PC-9 (cell line): ENCODE measurements around the gene WDR18. TPM values are rescaled to one million over a fixed set of nuclear protein-coding genes. Genes with fewer than 3 reads are reported as not detected.

Experiments
- BruUV-seq: library from RNA; stranded (reverse); fragments of 400-500 nt; replicated peaks from 2 replicates; lab custom pipeline; 2021; lab: Mats Ljungman, UMichigan
- CTCF ChIA-PET: fragments of 300-600 bp; sonication (Branson Sonifier 250); formaldehyde crosslinking; loops from one replicate; lab custom pipeline; 2022; ENCODE audit warnings: antibody characterized with exemption; lab: Charles Lee
- POLR2A ChIA-PET: fragments of 300-600 bp; sonication (Branson Sonifier 250); formaldehyde crosslinking; loops from one replicate; lab custom pipeline; 2022; ENCODE audit warnings: antibody characterized with exemption; ENCODE audit not compliant: unreplicated experiment; lab: Charles Lee
- DNase-seq, 2 experiments: peaks; one replicate each; pipeline versions ENCODE4 v3.0.0 to v3.0.0-alpha.2; 2015 to 2022; ENCODE audit warnings: mixed read lengths in 1 of 2
- H2AFZ ChIP-seq: fragments of 200-600 bp; sonication (generic); 2 replicates; pipeline ENCODE4 v1.8.1; 2017; ENCODE audit warnings: antibody characterized with exemption
- H3F3A ChIP-seq: fragments of 200-600 bp; sonication (generic); 2 replicates; pipeline ENCODE4 v1.8.1; 2017; ENCODE audit warnings: antibody characterized with exemption, mild to moderate bottlenecking, low read depth; ENCODE audit not compliant: insufficient read depth
- H3K27ac ChIP-seq: fragments of 200-600 bp; sonication (generic); 2 replicates; pipeline ENCODE4 v1.6.1; 2016; ENCODE audit warnings: mixed run types
- H3K27me3 ChIP-seq: fragments of 200-600 bp; sonication (generic); 2 replicates; pipeline ENCODE4 v1.6.1; 2016; ENCODE audit warnings: low read depth, mixed run types; ENCODE audit not compliant: insufficient read depth
- H3K36me3 ChIP-seq: fragments of 200-600 bp; sonication (generic); 2 replicates; pipeline ENCODE4 v1.6.1; 2016; ENCODE audit warnings: low read depth, mixed run types
- H3K4me1 ChIP-seq: fragments of 200-600 bp; sonication (generic); replicated peaks from 2 replicates; pipeline ENCODE4 v1.6.1; 2016; ENCODE audit warnings: mixed run types; ENCODE audit not compliant: insufficient read depth
- H3K4me2 ChIP-seq: fragments of 200-600 bp; sonication (generic); 2 replicates; pipeline ENCODE4 v1.6.1; 2017; ENCODE audit warnings: mixed run types
- H3K4me3 ChIP-seq: fragments of 200-600 bp; sonication (generic); 2 replicates; pipeline ENCODE4 v1.6.1; 2016; ENCODE audit warnings: mixed run types
- H3K79me2 ChIP-seq: fragments of 200-600 bp; sonication (generic); 2 replicates; pipeline ENCODE4 v1.6.1; 2017; ENCODE audit warnings: low read depth, mixed run types
- H3K9me2 ChIP-seq: fragments of 200-600 bp; sonication (generic); 2 replicates; pipeline ENCODE4 v1.8.1; 2017; ENCODE audit warnings: mild to moderate bottlenecking; ENCODE audit not compliant: insufficient read depth
- H3K9me3 ChIP-seq: fragments of 200-600 bp; sonication (generic); 2 replicates; pipeline ENCODE4 v1.8.1; 2016; ENCODE audit warnings: low read depth; ENCODE audit not compliant: insufficient read depth
- H4K20me1 ChIP-seq: fragments of 200-600 bp; sonication (generic); 2 replicates; pipeline ENCODE4 v1.8.1; 2017; ENCODE audit not compliant: insufficient read depth
- EZH2 ChIP-seq: fragments of 200-600 bp; sonication (generic); IDR thresholded peaks from 2 replicates; pipeline ENCODE4 v1.8.0; 2017; ENCODE audit warnings: antibody characterized with exemption, low read depth
- intact Hi-C: fragments of 100-400 bp; cut with micrococcal nuclease; formaldehyde crosslinking; loops from one replicate; pipeline ENCODE4 v1.10.0; 2022; ENCODE audit not compliant: unreplicated experiment
- total RNA-seq: library from RNA; stranded (reverse); gene quantifications from 2 replicates; pipeline ENCODE4 v1.2.3, GENCODE V29; 2021
- TF ChIP-seq, protein P1 (sequence below): fragments of 200-600 bp; sonication (generic); conservative IDR thresholded peaks from 2 replicates; pipeline ENCODE4 v1.6.1; 2017; ENCODE audit warnings: mixed run types, antibody characterized with exemption, mild to moderate bottlenecking, moderate library complexity

WDR18 gene
- total RNA-seq, 1 experiment from 2014 or later, result 61.5 TPM

DNA sequence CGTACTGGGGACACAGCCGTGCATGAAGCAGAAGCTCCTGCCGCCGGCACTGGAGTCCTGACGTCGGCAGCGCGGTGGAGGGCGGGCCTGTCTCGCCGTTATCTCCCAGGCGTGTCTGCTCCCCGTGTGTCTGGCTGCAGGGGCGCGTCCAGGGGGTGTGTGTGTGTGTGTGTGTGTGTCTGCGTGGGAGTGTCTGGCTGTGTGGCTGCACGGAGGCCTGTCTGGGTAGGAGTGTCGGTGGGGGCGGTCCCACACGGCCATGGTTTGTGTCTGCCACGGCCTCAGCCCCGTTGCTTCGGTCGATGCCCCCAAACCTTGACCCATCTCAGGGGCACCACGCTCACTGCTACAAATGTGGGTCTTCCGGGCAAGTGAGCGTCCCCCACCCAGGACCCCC lies 40.0 kb upstream of the WDR18 start:
- ChIA-PET CTCF (no interaction called here), POLR2A (no interaction called here)
- DNase-seq, result no peak
- TF ChIP-seq EZH2, result no peak
- TF ChIP-seq, protein P1, sequence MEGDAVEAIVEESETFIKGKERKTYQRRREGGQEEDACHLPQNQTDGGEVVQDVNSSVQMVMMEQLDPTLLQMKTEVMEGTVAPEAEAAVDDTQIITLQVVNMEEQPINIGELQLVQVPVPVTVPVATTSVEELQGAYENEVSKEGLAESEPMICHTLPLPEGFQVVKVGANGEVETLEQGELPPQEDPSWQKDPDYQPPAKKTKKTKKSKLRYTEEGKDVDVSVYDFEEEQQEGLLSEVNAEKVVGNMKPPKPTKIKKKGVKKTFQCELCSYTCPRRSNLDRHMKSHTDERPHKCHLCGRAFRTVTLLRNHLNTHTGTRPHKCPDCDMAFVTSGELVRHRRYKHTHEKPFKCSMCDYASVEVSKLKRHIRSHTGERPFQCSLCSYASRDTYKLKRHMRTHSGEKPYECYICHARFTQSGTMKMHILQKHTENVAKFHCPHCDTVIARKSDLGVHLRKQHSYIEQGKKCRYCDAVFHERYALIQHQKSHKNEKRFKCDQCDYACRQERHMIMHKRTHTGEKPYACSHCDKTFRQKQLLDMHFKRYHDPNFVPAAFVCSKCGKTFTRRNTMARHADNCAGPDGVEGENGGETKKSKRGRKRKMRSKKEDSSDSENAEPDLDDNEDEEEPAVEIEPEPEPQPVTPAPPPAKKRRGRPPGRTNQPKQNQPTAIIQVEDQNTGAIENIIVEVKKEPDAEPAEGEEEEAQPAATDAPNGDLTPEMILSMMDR, result no peak
- no TSS peak for BruUV-seq
- Histone ChIP-seq H3K9me3 (no peaks in the 10 kb centered on the region), H3K4me3 (no peak overlapping the region), H3F3A (peaks cover 32% of the 10 kb centered on the region), H4K20me1 (peaks cover 37% of the 10 kb centered on the region), H3K4me2 (no peak overlapping the region; the same call in 1 of the 2 replicates), H3K27ac (no peak overlapping the region), H3K4me1 (peaks cover 31% of the 10 kb centered on the region), H3K27me3 (no peaks in the 10 kb centered on the region), H2AFZ (no peak overlapping the region), H3K9me2 (no peaks in the 10 kb centered on the region), H3K79me2 (no peaks in the 10 kb centered on the region), H3K36me3 (no peaks in the 10 kb centered on the region)
- intact Hi-C loops, result no loop called here

DNA sequence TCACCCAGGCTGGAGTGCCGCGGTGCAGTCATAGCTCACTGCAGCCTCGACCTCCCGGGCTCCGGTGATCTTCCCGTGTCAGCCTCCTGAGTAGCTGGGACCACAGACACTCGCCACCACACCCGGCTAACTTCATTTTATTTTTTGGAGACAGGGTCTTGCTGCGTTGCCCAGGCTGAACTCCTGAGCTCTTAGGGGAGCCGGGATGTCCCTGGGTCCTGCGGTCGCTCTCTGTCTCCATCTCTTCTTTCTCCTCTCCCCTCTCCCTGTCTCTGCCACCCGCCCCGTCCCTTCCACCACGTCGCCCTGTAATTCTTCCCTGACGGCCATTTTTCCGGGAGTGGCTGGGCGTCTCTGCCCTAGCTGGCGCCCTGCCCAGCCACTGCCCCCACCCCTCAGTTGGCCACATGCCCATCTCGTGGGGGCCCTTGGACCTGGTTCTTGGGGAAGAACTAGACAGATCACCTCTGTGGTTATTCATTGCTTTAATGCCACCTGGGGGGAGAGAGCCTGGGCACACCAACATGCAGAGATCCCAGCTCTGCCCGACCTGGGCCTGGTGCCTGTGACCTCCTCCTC lies 39.4 kb upstream of the WDR18 start:
- H3K9me2 ChIP-seq, result no peaks in the 10 kb centered on the region
- BruUV-seq, result no TSS peak

DNA sequence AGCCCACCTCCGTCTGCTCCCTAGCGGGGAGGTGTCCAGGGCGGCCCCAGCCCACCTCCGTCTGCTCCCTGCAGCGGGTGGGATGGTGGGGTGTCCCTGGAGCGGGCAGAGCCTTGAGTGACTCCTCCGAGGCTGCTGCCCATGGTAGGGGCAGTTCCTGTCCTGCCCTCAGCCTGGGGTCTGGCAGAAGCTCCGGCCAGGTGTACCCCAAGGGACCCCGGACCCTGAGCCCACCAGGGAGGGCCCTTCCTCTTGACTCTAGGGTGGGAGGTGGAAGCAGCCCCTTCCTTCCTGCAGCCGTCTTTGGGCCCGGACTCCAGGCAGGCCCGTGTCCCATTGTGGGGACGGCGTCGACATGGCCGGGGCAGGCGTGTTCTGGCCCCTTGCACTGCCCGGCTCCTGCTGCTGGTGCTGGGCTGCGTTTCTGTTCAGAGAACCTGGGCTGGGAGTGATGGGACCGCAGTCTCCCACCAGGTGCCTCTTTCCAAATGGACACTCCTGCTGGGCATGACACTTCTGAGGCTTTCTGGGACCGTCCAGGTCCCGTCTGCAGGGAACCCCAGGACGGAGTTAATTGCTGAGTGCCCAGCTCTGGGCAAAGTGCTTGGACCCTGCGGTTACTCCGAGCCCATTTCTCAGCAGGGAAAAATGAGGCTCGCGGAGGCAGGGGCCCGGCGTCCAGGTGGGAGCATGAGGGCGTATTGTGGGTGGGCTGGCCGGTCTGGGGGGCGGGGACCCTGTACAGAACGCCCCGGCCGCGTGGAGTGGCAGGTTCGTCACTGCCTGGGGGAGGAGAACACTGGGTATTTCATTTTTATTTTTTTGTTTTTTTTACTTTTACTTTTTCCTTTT lies 38.5 kb upstream of the WDR18 start:
- no peak overlapping the region for H2AFZ ChIP-seq
- POLR2A ChIA-PET, result no interaction called here
- BruUV-seq, result no TSS peak
- DNase-seq, result no peak
- H3K79me2 ChIP-seq, result no peaks in the 10 kb centered on the region
- no peaks in the 10 kb centered on the region for H3K9me2 ChIP-seq
- intact Hi-C loops, result no loop called here
- peaks cover 18% of the 10 kb centered on the region for H3K4me1 ChIP-seq
- H3F3A ChIP-seq, result peaks cover 21% of the 10 kb centered on the region; the same call in 1 of the 2 replicates
- 0 out of 2 replicates have a peak overlapping the region, but pooled peaks have one; percentile 56 for H3K4me2 ChIP-seq
- no peaks in the 10 kb centered on the region for H3K27me3 ChIP-seq
- H3K4me3 ChIP-seq, result no peak overlapping the region
- TF ChIP-seq, protein P1, result no peak
- TF ChIP-seq EZH2, result no peak
- peaks cover 24% of the 10 kb centered on the region for H4K20me1 ChIP-seq
- H3K27ac ChIP-seq, result no peak overlapping the region
- CTCF ChIA-PET, result no interaction called here
- H3K36me3 ChIP-seq, result no peaks in the 10 kb centered on the region
- H3K9me3 ChIP-seq, result no peaks in the 10 kb centered on the region

More for the DNA sequence above, 39.4 kb upstream of the WDR18 start:
- Histone ChIP-seq H3K27me3 (no peaks in the 10 kb centered on the region), H3K4me3 (no peak overlapping the region), H2AFZ (no peak overlapping the region), H4K20me1 (peaks cover 31% of the 10 kb centered on the region), H3K4me2 (peak overlapping the region; percentile 56), H3K4me1 (peaks cover 26% of the 10 kb centered on the region), H3F3A (peaks cover 27% of the 10 kb centered on the region), H3K36me3 (no peaks in the 10 kb centered on the region), H3K79me2 (no peaks in the 10 kb centered on the region), H3K27ac (no peak overlapping the region), H3K9me3 (no peaks in the 10 kb centered on the region)
- intact Hi-C loops, result no loop called here
- ChIA-PET POLR2A (no interaction called here), CTCF (no interaction called here)
- TF ChIP-seq, protein P1, result no peak
- no peak for TF ChIP-seq EZH2
- peak in 1 of 2 experiments; percentile 70 for DNase-seq
